IMR-90 (cell line): ENCODE results near the gene HS6ST2.

Source experiments
- BHLHE40 ChIP-seq: fragments of 150-350 bp; IDR thresholded peaks from 2 replicates; pipeline ENCODE4 v1.6.1; 2016; ENCODE audit warnings: mild to moderate bottlenecking, low read depth, low read length
- CEBPB ChIP-seq: IDR thresholded peaks from 2 replicates; pipeline ENCODE4 v1.6.1; 2012; ENCODE audit warnings: low read depth, low read length, improper control_type of control experiment
- MAFK ChIP-seq: IDR thresholded peaks from 2 replicates; pipeline ENCODE4 v1.6.1; 2012; ENCODE audit warnings: low read depth, low read length, improper control_type of control experiment
- MXI1 ChIP-seq: IDR thresholded peaks from 2 replicates; pipeline ENCODE4 v1.6.1; 2012; ENCODE audit warnings: low read depth, mild to moderate bottlenecking, low read length, moderate library complexity, borderline replicate concordance
- NFE2L2 ChIP-seq: fragments of 150-350 bp; IDR thresholded peaks from 2 replicates; pipeline ENCODE4 v1.6.1; 2016; ENCODE audit warnings: low read depth, mild to moderate bottlenecking, low read length
- POLR2A ChIP-seq: IDR thresholded peaks from 2 replicates; pipeline ENCODE4 v1.6.1; 2012; ENCODE audit warnings: mild to moderate bottlenecking, low read depth, low read length
- RCOR1 ChIP-seq: IDR thresholded peaks from 2 replicates; pipeline ENCODE4 v1.6.1; 2012; ENCODE audit warnings: mild to moderate bottlenecking, low read length, improper control_type of control experiment; ENCODE audit not compliant: insufficient replicate concordance
- RFX5 ChIP-seq: IDR thresholded peaks from 2 replicates; pipeline ENCODE4 v1.8.0; 2012; ENCODE audit warnings: low read depth, mild to moderate bottlenecking, low read length, moderate library complexity
- SMC3 ChIP-seq: fragments of 150-350 bp; IDR thresholded peaks from 2 replicates; pipeline ENCODE4 v1.6.1; 2016; ENCODE audit warnings: low read depth, mild to moderate bottlenecking, antibody characterized with exemption, low read length, moderate library complexity
- TF ChIP-seq, protein P1 (sequence below): conservative IDR thresholded peaks from 2 replicates; pipeline ENCODE4 v1.5.1; 2012; ENCODE audit warnings: mild to moderate bottlenecking, low read depth, low read length, improper control_type of control experiment
- TF ChIP-seq, protein P2 (sequence below): fragments of 150-350 bp; IDR thresholded peaks from 2 replicates; pipeline ENCODE4 v1.6.1; 2016; ENCODE audit warnings: low read depth, mild to moderate bottlenecking, low read length, moderate library complexity, borderline replicate concordance

DNA sequence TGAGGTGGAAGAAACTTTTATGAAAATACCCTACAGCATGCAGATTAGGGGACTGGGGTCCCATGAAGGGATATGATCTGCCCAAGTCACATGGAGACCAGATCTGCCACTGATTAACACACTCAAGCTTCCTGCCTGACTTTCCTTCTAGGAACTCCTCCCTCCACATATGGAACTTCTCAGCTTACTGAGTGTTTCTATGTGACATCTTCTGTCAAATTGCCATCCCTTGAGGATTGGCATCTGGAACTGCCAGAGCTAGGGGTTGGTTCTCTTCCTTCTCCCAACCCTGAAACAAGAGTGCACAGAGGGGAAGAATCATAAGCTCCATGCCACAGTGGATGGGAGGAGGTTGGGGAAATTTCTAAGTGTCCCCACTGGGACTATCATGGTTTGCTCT is 319.0 kb downstream of the HS6ST2 start:
- TF ChIP-seq CEBPB (no peak), MAFK (no peak), POLR2A (no peak), RCOR1 (no peak), SMC3 (no peak), BHLHE40 (no peak), NFE2L2 (no peak), MXI1 (no peak), RFX5 (no peak)
- TF ChIP-seq, protein P1, sequence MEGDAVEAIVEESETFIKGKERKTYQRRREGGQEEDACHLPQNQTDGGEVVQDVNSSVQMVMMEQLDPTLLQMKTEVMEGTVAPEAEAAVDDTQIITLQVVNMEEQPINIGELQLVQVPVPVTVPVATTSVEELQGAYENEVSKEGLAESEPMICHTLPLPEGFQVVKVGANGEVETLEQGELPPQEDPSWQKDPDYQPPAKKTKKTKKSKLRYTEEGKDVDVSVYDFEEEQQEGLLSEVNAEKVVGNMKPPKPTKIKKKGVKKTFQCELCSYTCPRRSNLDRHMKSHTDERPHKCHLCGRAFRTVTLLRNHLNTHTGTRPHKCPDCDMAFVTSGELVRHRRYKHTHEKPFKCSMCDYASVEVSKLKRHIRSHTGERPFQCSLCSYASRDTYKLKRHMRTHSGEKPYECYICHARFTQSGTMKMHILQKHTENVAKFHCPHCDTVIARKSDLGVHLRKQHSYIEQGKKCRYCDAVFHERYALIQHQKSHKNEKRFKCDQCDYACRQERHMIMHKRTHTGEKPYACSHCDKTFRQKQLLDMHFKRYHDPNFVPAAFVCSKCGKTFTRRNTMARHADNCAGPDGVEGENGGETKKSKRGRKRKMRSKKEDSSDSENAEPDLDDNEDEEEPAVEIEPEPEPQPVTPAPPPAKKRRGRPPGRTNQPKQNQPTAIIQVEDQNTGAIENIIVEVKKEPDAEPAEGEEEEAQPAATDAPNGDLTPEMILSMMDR: no peak
- TF ChIP-seq, protein P2, sequence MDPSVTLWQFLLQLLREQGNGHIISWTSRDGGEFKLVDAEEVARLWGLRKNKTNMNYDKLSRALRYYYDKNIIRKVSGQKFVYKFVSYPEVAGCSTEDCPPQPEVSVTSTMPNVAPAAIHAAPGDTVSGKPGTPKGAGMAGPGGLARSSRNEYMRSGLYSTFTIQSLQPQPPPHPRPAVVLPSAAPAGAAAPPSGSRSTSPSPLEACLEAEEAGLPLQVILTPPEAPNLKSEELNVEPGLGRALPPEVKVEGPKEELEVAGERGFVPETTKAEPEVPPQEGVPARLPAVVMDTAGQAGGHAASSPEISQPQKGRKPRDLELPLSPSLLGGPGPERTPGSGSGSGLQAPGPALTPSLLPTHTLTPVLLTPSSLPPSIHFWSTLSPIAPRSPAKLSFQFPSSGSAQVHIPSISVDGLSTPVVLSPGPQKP: no peak
